ENCODE measurements around the gene SLC45A3.
A peak's percentile ranks its signal among the peaks of the same experiment; 100 is the strongest.

The SLC45A3 gene

GRCh38 chr1:205715628-205716027, 35.3 kb upstream of the SLC45A3 start:
- no peak for DNase-seq (ENCODE audit: extremely low read depth, low read depth)
- no peak for TF ChIP-seq CTCF (IDR thresholded peaks at IDR 0.05; ENCODE audit: low read depth, low read length)

- no peak for DNase-seq (ENCODE audit: extremely low read depth, low read depth)
- no peak for TF ChIP-seq CTCF (IDR thresholded peaks at IDR 0.05; ENCODE audit: low read depth, low read length)
These were observed 34.6 kb upstream of the SLC45A3 start for GRCh38 chr1:205714906-205715246.

- DNase-seq (ENCODE audit: extremely low read depth, low read depth): peak; percentile 14
- TF ChIP-seq CTCF (IDR thresholded peaks at IDR 0.05; ENCODE audit: low read depth, low read length): no peak
These were observed 34.0 kb upstream of the SLC45A3 start for GRCh38 chr1:205714190-205714905.

- DNase-seq (ENCODE audit: extremely low read depth, low read depth): peak; percentile 43
- peak; percentile 90 for TF ChIP-seq CTCF (IDR thresholded peaks at IDR 0.05; ENCODE audit: low read depth, low read length)
These were observed 31.1 kb upstream of the SLC45A3 start for GRCh38 chr1:205711105-205712048.

- TF ChIP-seq CTCF (IDR thresholded peaks at IDR 0.05; ENCODE audit: low read depth, low read length): no peak
- no peak for DNase-seq (ENCODE audit: extremely low read depth, low read depth)
These were observed 30.1 kb upstream of the SLC45A3 start for GRCh38 chr1:205710201-205711062.

- no peak for DNase-seq (ENCODE audit: extremely low read depth, low read depth)
- no peak for TF ChIP-seq CTCF (IDR thresholded peaks at IDR 0.05; ENCODE audit: low read depth, low read length)
These were observed 29.3 kb upstream of the SLC45A3 start for GRCh38 chr1:205709640-205710039.
